Measurements from ENCODE around the gene MAP3K7. TPM values are rescaled to one million over a fixed set of nuclear protein-coding genes. Genes with fewer than 3 reads are reported as not detected.

Gene MAP3K7
- total RNA-seq, 1 donor from 2014 or later, result 22.6 TPM

DNA sequence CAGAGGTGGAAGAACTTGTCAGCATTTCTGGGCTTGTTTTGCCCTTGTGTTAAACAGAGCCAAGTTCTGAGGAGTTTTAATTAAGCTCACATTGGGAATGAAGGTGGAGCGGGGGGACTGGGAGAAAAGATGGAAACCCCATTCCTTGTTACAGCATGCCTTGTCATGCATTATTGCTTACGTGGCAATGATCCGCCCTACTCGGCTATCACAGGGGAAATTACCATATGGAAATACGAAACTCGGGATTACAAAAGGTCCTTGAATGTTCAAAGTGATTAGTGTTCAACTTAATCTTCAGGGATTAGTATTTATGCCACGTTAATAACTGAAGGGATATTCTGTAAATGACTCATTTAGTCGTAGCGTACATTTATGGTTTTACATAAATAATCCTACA is 86.4 kb downstream of the MAP3K7 start:
- Histone ChIP-seq H3K27me3 (ENCODE audit: control insufficient read depth, insufficient read depth, low read length) (no peaks in the 10 kb centered on the region), H3K4me3 (ENCODE audit: low read depth, low read length) (no peak overlapping the region), H3K36me3 (ENCODE audit: control insufficient read depth, insufficient read depth, low read length) (no peaks in the 10 kb centered on the region)
- no peak for TF ChIP-seq CTCF (IDR thresholded peaks at IDR 0.05; ENCODE audit: insufficient read depth, low read length, poor library complexity, severe bottlenecking)
- no peak for DNase-seq (ENCODE audit: low read depth)

GRCh38 chr6:90497411-90497810 is 89.5 kb downstream of the MAP3K7 start:
- Histone ChIP-seq H3K36me3 (ENCODE audit: control insufficient read depth, insufficient read depth, low read length) (no peaks in the 10 kb centered on the region), H3K27me3 (ENCODE audit: control insufficient read depth, insufficient read depth, low read length) (no peaks in the 10 kb centered on the region), H3K4me3 (ENCODE audit: low read depth, low read length) (no peak overlapping the region)
- no peak for DNase-seq (ENCODE audit: low read depth)
- no peak for TF ChIP-seq CTCF (IDR thresholded peaks at IDR 0.05; ENCODE audit: insufficient read depth, low read length, poor library complexity, severe bottlenecking)

DNA sequence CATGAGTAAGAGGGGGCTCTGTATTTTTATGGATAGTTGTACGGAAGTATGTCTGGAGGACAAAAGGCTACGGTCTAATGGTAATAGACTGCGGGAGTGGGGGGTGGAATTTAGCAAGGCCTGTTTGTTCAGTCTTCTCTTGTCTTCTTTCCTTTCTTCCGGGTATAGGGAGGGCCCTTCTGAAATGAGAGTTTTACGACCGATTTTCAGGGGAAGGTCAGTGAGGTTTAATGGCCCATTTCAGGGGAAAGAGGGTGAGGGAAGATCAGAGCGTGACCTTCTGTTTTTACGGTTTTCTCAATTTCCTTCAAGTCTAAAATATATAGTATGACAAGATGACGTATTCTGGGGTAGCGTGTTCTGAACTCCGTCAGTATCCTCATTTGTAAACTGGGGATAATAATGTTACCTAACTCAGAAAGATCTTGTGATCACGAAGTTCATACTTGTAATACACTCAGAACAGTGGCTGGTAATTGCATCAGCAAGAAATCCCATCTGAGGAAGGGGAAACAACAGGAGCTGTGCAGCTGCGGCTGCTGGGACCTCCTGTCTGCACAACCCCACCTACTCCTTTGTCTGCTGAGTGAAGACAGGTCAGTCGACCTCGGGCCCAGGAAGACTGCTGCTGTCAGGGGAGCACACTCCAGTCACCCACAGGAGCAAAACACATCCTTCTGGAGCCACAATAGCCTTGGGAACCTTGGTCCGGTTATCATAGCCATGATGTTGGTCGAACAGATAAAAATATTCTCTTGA is 90.4 kb downstream of the MAP3K7 start:
- Histone ChIP-seq H3K4me3 (ENCODE audit: low read depth, low read length) (no peak overlapping the region), H3K27me3 (ENCODE audit: control insufficient read depth, insufficient read depth, low read length) (no peaks in the 10 kb centered on the region), H3K36me3 (ENCODE audit: control insufficient read depth, insufficient read depth, low read length) (no peaks in the 10 kb centered on the region)
- DNase-seq (ENCODE audit: low read depth), result peak; percentile 25
- no peak for TF ChIP-seq CTCF (IDR thresholded peaks at IDR 0.05; ENCODE audit: insufficient read depth, low read length, poor library complexity, severe bottlenecking)

GRCh38 chr6:90495216-90495817 is 91.6 kb downstream of the MAP3K7 start:
- no peaks in the 10 kb centered on the region for H3K27me3 ChIP-seq (ENCODE audit: control insufficient read depth, insufficient read depth, low read length)
- H3K4me3 ChIP-seq (ENCODE audit: low read depth, low read length), result no peak overlapping the region
- no peak for TF ChIP-seq CTCF (IDR thresholded peaks at IDR 0.05; ENCODE audit: insufficient read depth, low read length, poor library complexity, severe bottlenecking)
- no peaks in the 10 kb centered on the region for H3K36me3 ChIP-seq (ENCODE audit: control insufficient read depth, insufficient read depth, low read length)
- DNase-seq (ENCODE audit: low read depth), result no peak

- H3K36me3 ChIP-seq (ENCODE audit: control insufficient read depth, insufficient read depth, low read length), result no peaks in the 10 kb centered on the region
- no peak for DNase-seq (ENCODE audit: low read depth)
- no peak overlapping the region for H3K4me3 ChIP-seq (ENCODE audit: low read depth, low read length)
- TF ChIP-seq CTCF (IDR thresholded peaks at IDR 0.05; ENCODE audit: insufficient read depth, low read length, poor library complexity, severe bottlenecking), result no peak
- no peaks in the 10 kb centered on the region for H3K27me3 ChIP-seq (ENCODE audit: control insufficient read depth, insufficient read depth, low read length)
Observed at GRCh38 chr6:90494067-90494780, 92.6 kb downstream of the MAP3K7 start.
